Transverse colon (tissue), 4 donors: ENCODE measurements around the gene VASN.

Experiments used
- CTCF ChIP-seq, 5 experiments: fragments of 200-600 bp in 3 of 5; fragments of 450-650 bp in 2 of 5; sonication (generic) in 3 of 5; IDR thresholded peaks; 1 replicate in 2 of 5; 2 replicates in 3 of 5; pipeline ENCODE4 v1.5.1; 2016 to 2017; ENCODE audit warnings: antibody characterized with exemption in 5 of 5, inconsistent platforms in 3 of 5, mild to moderate bottlenecking in 2 of 5, moderate library complexity in 1 of 5
- EP300 ChIP-seq: sonication (generic); formaldehyde crosslinking; IDR thresholded peaks from one replicate; pipeline ENCODE4 v1.6.1; 2017; ENCODE audit warnings: antibody characterized with exemption, low read depth
- POLR2A ChIP-seq: fragments of 450-650 bp; IDR thresholded peaks from one replicate; pipeline ENCODE4 v1.6.1; 2016; ENCODE audit warnings: antibody characterized with exemption, mild to moderate bottlenecking, moderate library complexity
- POLR2AphosphoS5 ChIP-seq, 3 donors: sonication (generic); formaldehyde crosslinking; IDR thresholded peaks; one replicate each; pipeline ENCODE4 v1.6.1; 2016; ENCODE audit warnings: antibody characterized with exemption in 3 of 3

DNA sequence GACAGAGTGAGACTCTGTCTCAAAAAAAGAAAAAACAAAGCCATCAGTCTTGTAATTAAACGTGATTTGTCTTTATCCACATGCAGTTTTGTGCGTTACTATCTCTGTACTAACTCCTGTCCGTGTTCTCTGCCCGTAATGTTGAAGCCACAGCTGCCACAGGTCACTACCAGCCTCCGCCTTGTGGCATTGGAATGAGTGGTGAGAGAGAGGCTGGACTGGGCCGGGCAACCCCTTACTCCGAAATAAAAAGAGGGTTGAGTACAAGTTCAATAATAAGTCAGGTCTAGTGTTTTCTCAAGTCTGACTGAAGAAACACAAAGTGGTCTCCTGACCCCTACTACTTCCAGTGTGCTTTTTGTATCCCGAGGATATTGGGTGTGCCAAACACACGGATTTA is 59.4 kb downstream of the VASN start:
- no peak for TF ChIP-seq CTCF (IDR thresholded peaks at IDR 0.05)
- no peak for TF ChIP-seq POLR2AphosphoS5 (IDR thresholded peaks at IDR 0.05)
- TF ChIP-seq POLR2A, result no peak
- TF ChIP-seq EP300, result no peak
